Measurements from ENCODE around the gene ABL1.
"Not testable (repeated sequence)": the region's sequence is repeated elsewhere in the genome, so short reads cannot be mapped to it uniquely, and the experiment has no call there.

The ABL1 gene

GRCh38 chr9:130825809-130826208 is 9.2 kb upstream of the ABL1 start:
- DNase-seq, result no peak

- no peak for DNase-seq
Measured at GRCh38 chr9:130829762-130830161, 5.3 kb upstream of the ABL1 start.

- DNase-seq, result no peak
Measured at GRCh38 chr9:130830231-130830760, 4.8 kb upstream of the ABL1 start.

GRCh38 chr9:130831077-130831476 is 4.0 kb upstream of the ABL1 start:
- DNase-seq, result no peak

- no peak for DNase-seq
Measured at GRCh38 chr9:130833031-130833990, 1.7 kb upstream of the ABL1 start.

- no peak for DNase-seq
Measured at GRCh38 chr9:130835441-130836298, 616 bp downstream of the ABL1 start.

- DNase-seq, result no peak
Measured at GRCh38 chr9:130837002-130837511, 2.0 kb downstream of the ABL1 start.

- DNase-seq, result no peak
Measured at GRCh38 chr9:130837643-130838042, 2.6 kb downstream of the ABL1 start.

GRCh38 chr9:130839132-130840111 is 4.4 kb downstream of the ABL1 start:
- DNase-seq, result no peak

GRCh38 chr9:130842545-130842944 is 7.5 kb downstream of the ABL1 start:
- no peak for DNase-seq

GRCh38 chr9:130843049-130843908 is 8.2 kb downstream of the ABL1 start:
- DNase-seq, result no peak

GRCh38 chr9:130844044-130844451 is 9.0 kb downstream of the ABL1 start:
- DNase-seq, result no peak

GRCh38 chr9:130845254-130845653 is 10.2 kb downstream of the ABL1 start:
- DNase-seq, result no peak

GRCh38 chr9:130845901-130846481 is 10.9 kb downstream of the ABL1 start:
- DNase-seq, result no peak

- DNase-seq, result no peak
Measured at GRCh38 chr9:130846487-130847305, 11.6 kb downstream of the ABL1 start.

GRCh38 chr9:130847306-130848217 is 12.5 kb downstream of the ABL1 start:
- no peak for DNase-seq

- not testable (repeated sequence) for DNase-seq
Measured at GRCh38 chr9:130848514-130848913, 13.5 kb downstream of the ABL1 start.

- no peak for DNase-seq
Measured at GRCh38 chr9:130849356-130849755, 14.3 kb downstream of the ABL1 start.

- no peak for DNase-seq
Measured at GRCh38 chr9:130852801-130853200, 17.7 kb downstream of the ABL1 start.

All from NCI-H1048 (cell line).